IMR-90 (cell line): ENCODE results near the gene RAB11B. TPM values are rescaled to one million over a fixed set of nuclear protein-coding genes. Genes with fewer than 3 reads are reported as not detected.

Experiments
- ATAC-seq: fragments of 200-7000 bp; cut with Tn5 transposase; 2 replicates; pipeline ENCODE4 v1.9.1; 2020; ENCODE audit warnings: low read depth, mild to moderate bottlenecking, moderate library complexity
- BruUV-seq: library from RNA; stranded (reverse); fragments of 400-500 nt; replicated peaks from 2 replicates; lab custom pipeline; 2021; lab: Mats Ljungman, UMichigan
- CTCF ChIA-PET: fragments of 300-600 bp; formaldehyde crosslinking; extraction: SDS; loops from one replicate; lab custom pipeline; 2021; ENCODE audit warnings: antibody characterized with exemption; lab: Yijun Ruan, JAX
- POLR2A ChIA-PET: fragments of 300-600 bp; sonication (Branson Sonifier 250); formaldehyde crosslinking; loops from one replicate; lab custom pipeline; 2022; ENCODE audit warnings: antibody characterized with exemption; ENCODE audit not compliant: unreplicated experiment; lab: Charles Lee
- DNase-seq: peaks from one replicate; pipeline ENCODE4 v3.0.0; 2013
- H2AFZ ChIP-seq: replicated peaks from 2 replicates; pipeline ENCODE3; 2013; ENCODE audit warnings: low read length, mild to moderate bottlenecking; ENCODE audit not compliant: poor library complexity
- H2AK5ac ChIP-seq: 2 replicates; pipeline ENCODE4 v1.6.1; 2013; ENCODE audit warnings: low read depth, low read length, inconsistent platforms
- H2AK9ac ChIP-seq: replicated peaks from 2 replicates; pipeline ENCODE3; 2013; ENCODE audit warnings: mild to moderate bottlenecking, low read depth, low read length, moderate library complexity; ENCODE audit not compliant: poor library complexity
- H2BK120ac ChIP-seq: 2 replicates; pipeline ENCODE4 v1.6.1; 2013; ENCODE audit warnings: low read depth, low read length, inconsistent platforms
- H2BK15ac ChIP-seq: 3 replicates; pipeline ENCODE4 v1.6.1; 2013; ENCODE audit warnings: low read depth, low read length, inconsistent platforms
- H2BK20ac ChIP-seq: 2 replicates; pipeline ENCODE4 v1.6.1; 2013; ENCODE audit warnings: low read depth, mild to moderate bottlenecking, inconsistent platforms, low read length, moderate library complexity
- H2BK5ac ChIP-seq: 2 replicates; pipeline ENCODE4 v1.6.1; 2013; ENCODE audit warnings: mild to moderate bottlenecking, low read depth, low read length, inconsistent platforms; ENCODE audit not compliant: poor library complexity, severe bottlenecking
- H3K14ac ChIP-seq: replicated peaks from 2 replicates; pipeline ENCODE4 v1.6.1; 2013; ENCODE audit warnings: low read depth, low read length, inconsistent platforms
- H3K18ac ChIP-seq: 2 replicates; pipeline ENCODE4 v1.6.1; 2013; ENCODE audit warnings: low read depth, low read length, control low read depth
- H3K23ac ChIP-seq: 2 replicates; pipeline ENCODE4 v1.6.1; 2013; ENCODE audit warnings: low read depth, low read length, inconsistent platforms
- H3K27ac ChIP-seq: 2 replicates; pipeline ENCODE4 v1.5.1; 2013; ENCODE audit warnings: mild to moderate bottlenecking, control low read depth, low read length; ENCODE audit not compliant: insufficient read depth
- H3K27me3 ChIP-seq: 2 replicates; pipeline ENCODE4 v1.6.1; 2013; ENCODE audit warnings: low read length; ENCODE audit not compliant: control insufficient read depth, insufficient read depth
- H3K36me3 ChIP-seq: 2 replicates; pipeline ENCODE4 v1.6.1; 2013; ENCODE audit warnings: low read length, mixed read lengths; ENCODE audit not compliant: control insufficient read depth, insufficient read depth
- H3K4ac ChIP-seq: 2 replicates; pipeline ENCODE4 v1.6.1; 2013; ENCODE audit warnings: low read depth, low read length, inconsistent platforms
- H3K4me1 ChIP-seq: 2 replicates; pipeline ENCODE4 v1.6.1; 2013; ENCODE audit warnings: low read length, mixed read lengths; ENCODE audit not compliant: control insufficient read depth, insufficient read depth
- H3K4me2 ChIP-seq: 2 replicates; pipeline ENCODE4 v1.6.1; 2013; ENCODE audit warnings: low read depth, mild to moderate bottlenecking, control low read depth, low read length, moderate library complexity
- H3K4me3 ChIP-seq: 2 replicates; pipeline ENCODE4 v1.5.1; 2013; ENCODE audit warnings: low read depth, mild to moderate bottlenecking, control low read depth, low read length, moderate library complexity; ENCODE audit not compliant: insufficient read depth
- H3K56ac ChIP-seq: 2 replicates; pipeline ENCODE4 v1.6.1; 2013; ENCODE audit warnings: low read length, inconsistent platforms; ENCODE audit not compliant: insufficient read depth; ENCODE audit errors: extremely low read depth
- H3K79me1 ChIP-seq, 2 experiments: 2 replicates each; pipeline ENCODE4 v1.6.1; 2013; ENCODE audit warnings: low read length in 2 of 2, inconsistent platforms in 1 of 2, low read depth in 1 of 2
- H3K9ac ChIP-seq: 2 replicates; pipeline ENCODE4 v1.6.1; 2013; ENCODE audit warnings: low read depth, low read length, control low read depth
- H3K9me1 ChIP-seq: 2 replicates; pipeline ENCODE4 v1.6.1; 2013; ENCODE audit warnings: low read length, inconsistent platforms; ENCODE audit not compliant: insufficient read depth
- H3K9me3 ChIP-seq: 2 replicates; pipeline ENCODE4 v1.6.1; 2013; ENCODE audit warnings: low read length; ENCODE audit not compliant: control insufficient read depth, insufficient read depth
- H4K20me1 ChIP-seq: 2 replicates; pipeline ENCODE4 v1.6.1; 2013; ENCODE audit warnings: low read length, inconsistent platforms; ENCODE audit not compliant: insufficient read depth
- H4K5ac ChIP-seq: 2 replicates; pipeline ENCODE4 v1.6.1; 2013; ENCODE audit warnings: mild to moderate bottlenecking, low read depth, low read length, control low read depth
- H4K8ac ChIP-seq, 2 experiments: 2 replicates each; pipeline ENCODE4 v1.6.1; 2013; ENCODE audit warnings: low read depth in 2 of 2, low read length in 2 of 2, control low read depth in 1 of 2, inconsistent platforms in 1 of 2
- H4K91ac ChIP-seq: 2 replicates; pipeline ENCODE4 v1.6.1; 2013; ENCODE audit warnings: low read depth, low read length, inconsistent platforms; ENCODE audit not compliant: insufficient read depth
- MAFK ChIP-seq: IDR thresholded peaks from 2 replicates; pipeline ENCODE4 v1.6.1; 2012; ENCODE audit warnings: low read depth, low read length, improper control_type of control experiment
- MAZ ChIP-seq: IDR thresholded peaks from 2 replicates; pipeline ENCODE4 v1.6.1; 2012; ENCODE audit warnings: low read depth, mild to moderate bottlenecking, low read length, improper control_type of control experiment, moderate library complexity, borderline replicate concordance
- POLR2A ChIP-seq: IDR thresholded peaks from 2 replicates; pipeline ENCODE4 v1.6.1; 2012; ENCODE audit warnings: mild to moderate bottlenecking, low read depth, low read length
- WGBS, 2 experiments: methylation state at CpG; one replicate each; pipeline versions ENCODE4 v1.1.5 to v1.1.7; 2013; ENCODE audit warnings: missing lambda C conversion rate in 2 of 2; ENCODE audit not compliant: insufficient read length in 1 of 2; ENCODE audit errors: extremely low coverage in 2 of 2; 5-methylcytosine and 5-hydroxymethylcytosine counted together
- dilution Hi-C: fragments of 300-500 bp; cut with HindIII; formaldehyde crosslinking; loops from one replicate; pipeline ENCODE4 v1.14.3; 2018; ENCODE audit warnings: low sequenced_read_pairs; ENCODE audit not compliant: unreplicated experiment
- in situ Hi-C: fragments of 300-500 bp; cut with MboI; formaldehyde crosslinking; loops from 3 replicates; pipeline ENCODE4 v1.14.3; 2019; ENCODE audit warnings: low sequenced_read_pairs, inconsistent platforms, mixed read lengths
- intact Hi-C: fragments of 100-400 bp; cut with micrococcal nuclease; formaldehyde crosslinking; loops from 2 replicates; pipeline ENCODE4 v1.10.0; 2022
- polyA plus RNA-seq, 3 experiments: library from polyadenylated mRNA; depleted of rRNA; stranded (reverse); fragments of >200 nt; gene quantifications; 2 replicates each; pipeline ENCODE4 v1.2.3, GENCODE V29; 2012; ENCODE audit warnings: low replicate concordance in 1 of 3
- total RNA-seq: library from RNA; depleted of rRNA; stranded (reverse); fragments of >200 nt; gene quantifications from 2 replicates; pipeline ENCODE4 v1.2.3, GENCODE V29; 2012
- TF ChIP-seq, protein P1 (sequence below): fragments of 150-350 bp; IDR thresholded peaks from 2 replicates; pipeline ENCODE4 v1.6.1; 2017; ENCODE audit warnings: mild to moderate bottlenecking, antibody characterized with exemption, low read length, low read depth

Gene RAB11B
- total and polyA plus RNA-seq, 2 of the 4 experiments (the other 2 are of a cell fraction), result 8.2 to 117 TPM

DNA sequence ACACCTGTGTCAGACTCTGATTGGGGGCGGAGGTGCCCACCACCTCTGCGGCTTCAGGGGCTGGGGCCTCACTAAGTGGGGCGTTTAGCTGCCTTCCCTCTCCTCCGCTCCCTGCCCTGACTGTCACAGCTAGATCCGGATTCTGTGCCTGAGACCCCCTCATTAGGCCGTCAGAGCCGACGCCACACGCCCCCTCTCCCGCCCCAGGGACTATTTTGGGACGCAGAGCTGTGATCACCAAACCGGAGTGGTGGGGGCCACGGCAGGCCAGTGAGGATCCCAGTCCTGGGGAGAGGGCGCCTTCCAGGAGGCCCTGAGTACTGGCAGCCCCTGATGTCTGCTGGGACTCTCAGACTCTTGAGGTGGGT lies 47.9 kb upstream of the RAB11B start:
- Histone ChIP-seq H3K4me2 (no peak overlapping the region), H3K79me1 (no peaks in the 10 kb centered on the region), H2AFZ (no peak overlapping the region), H2BK120ac (no peak overlapping the region), H3K14ac (no peak overlapping the region), H3K27me3 (peaks cover 15% of the 10 kb centered on the region; the same call in 1 of the 2 replicates), H3K4me3 (no peak overlapping the region), H2BK15ac (no peak overlapping the region), H3K27ac (no peak overlapping the region), H4K8ac (no peak overlapping the region), H3K9me1 (no peaks in the 10 kb centered on the region), H3K56ac (no peak overlapping the region), H3K18ac (no peak overlapping the region), H4K91ac (no peak overlapping the region), H2BK20ac (no peak overlapping the region), H2AK9ac (no peak overlapping the region), H3K4ac (no peak overlapping the region), H3K9me3 (no peaks in the 10 kb centered on the region), H3K9ac (no peak overlapping the region), H2AK5ac (no peak overlapping the region; the same call in 1 of the 2 replicates), H3K36me3 (no peaks in the 10 kb centered on the region), H4K20me1 (no peaks in the 10 kb centered on the region), H2BK5ac (no peak overlapping the region), H3K23ac (no peak overlapping the region), H4K5ac (no peak overlapping the region), H3K4me1 (peaks cover 4% of the 10 kb centered on the region; the same call in 1 of the 2 replicates)
- 65% methylated on average over 5 of the region's 14 CpGs; no CpG with 5 or more reads in 1 of the 2 experiments for WGBS, 2 experiments
- dilution Hi-C loops (no loop called here), in situ Hi-C loops (loop anchor here (5.0 kb wide), 1 partner anchor 230 kb away; no protein-coding TSS in a partner anchor), intact Hi-C loops (no loop called here)
- POLR2A ChIA-PET, result no interaction called here
- no TSS peak for BruUV-seq
- no peak for DNase-seq
- CTCF ChIA-PET, result no interaction called here
- TF ChIP-seq, protein P1, sequence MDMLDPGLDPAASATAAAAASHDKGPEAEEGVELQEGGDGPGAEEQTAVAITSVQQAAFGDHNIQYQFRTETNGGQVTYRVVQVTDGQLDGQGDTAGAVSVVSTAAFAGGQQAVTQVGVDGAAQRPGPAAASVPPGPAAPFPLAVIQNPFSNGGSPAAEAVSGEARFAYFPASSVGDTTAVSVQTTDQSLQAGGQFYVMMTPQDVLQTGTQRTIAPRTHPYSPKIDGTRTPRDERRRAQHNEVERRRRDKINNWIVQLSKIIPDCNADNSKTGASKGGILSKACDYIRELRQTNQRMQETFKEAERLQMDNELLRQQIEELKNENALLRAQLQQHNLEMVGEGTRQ, result no peak
- no peak for TF ChIP-seq POLR2A
- no peak for TF ChIP-seq MAFK
- no peak for TF ChIP-seq MAZ
- ATAC-seq, result no peak
